NB4 (cell line): Measurements from ENCODE around the gene LPP.

Source experiments
- DNase-seq: peaks from one replicate; pipeline ENCODE4 v3.0.0; 2010; ENCODE audit warnings: low read depth
- H3K4me3 ChIP-seq: one replicate; pipeline ENCODE4 v1.5.1; 2011; ENCODE audit warnings: mild to moderate bottlenecking, low read depth, low read length, moderate library complexity
- MAX ChIP-seq: IDR thresholded peaks from 2 replicates; pipeline ENCODE4 v1.6.1; 2011; ENCODE audit warnings: low read depth, low read length
- MYC ChIP-seq: IDR thresholded peaks from 2 replicates; pipeline ENCODE4 v1.6.1; 2011; ENCODE audit warnings: low read depth, low read length
- POLR2A ChIP-seq: IDR thresholded peaks from 2 replicates; pipeline ENCODE4 v1.6.1; 2011; ENCODE audit warnings: mild to moderate bottlenecking; ENCODE audit not compliant: insufficient read length; ENCODE audit errors: extremely low read depth
- TF ChIP-seq, protein P1 (sequence below): IDR thresholded peaks from one replicate; pipeline ENCODE4 v1.5.1; 2012; ENCODE audit warnings: low read depth, low read length

The LPP gene

DNA sequence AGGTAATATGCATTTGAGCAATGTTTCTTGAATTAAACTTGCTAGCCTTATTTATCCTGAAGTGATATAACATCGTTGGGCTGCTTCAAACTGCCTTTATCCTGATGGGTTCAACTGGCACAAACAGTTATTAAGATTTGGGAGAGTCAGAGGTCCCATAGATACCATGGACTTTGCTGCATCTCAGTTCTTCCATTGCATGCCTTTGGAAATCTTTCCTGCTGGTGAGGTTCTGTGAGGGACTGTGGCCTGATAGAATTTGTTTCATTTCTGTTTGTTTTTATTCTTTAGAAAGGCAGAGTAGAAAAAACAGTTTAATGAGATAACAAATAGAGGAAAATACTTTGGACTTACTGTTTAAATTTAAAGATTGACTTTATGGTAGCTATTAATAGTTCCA is 508.3 kb downstream of the LPP start:
- H3K4me3 ChIP-seq, result no peak overlapping the region
- no peak for TF ChIP-seq POLR2A
- no peak for TF ChIP-seq MYC
- TF ChIP-seq, protein P1, sequence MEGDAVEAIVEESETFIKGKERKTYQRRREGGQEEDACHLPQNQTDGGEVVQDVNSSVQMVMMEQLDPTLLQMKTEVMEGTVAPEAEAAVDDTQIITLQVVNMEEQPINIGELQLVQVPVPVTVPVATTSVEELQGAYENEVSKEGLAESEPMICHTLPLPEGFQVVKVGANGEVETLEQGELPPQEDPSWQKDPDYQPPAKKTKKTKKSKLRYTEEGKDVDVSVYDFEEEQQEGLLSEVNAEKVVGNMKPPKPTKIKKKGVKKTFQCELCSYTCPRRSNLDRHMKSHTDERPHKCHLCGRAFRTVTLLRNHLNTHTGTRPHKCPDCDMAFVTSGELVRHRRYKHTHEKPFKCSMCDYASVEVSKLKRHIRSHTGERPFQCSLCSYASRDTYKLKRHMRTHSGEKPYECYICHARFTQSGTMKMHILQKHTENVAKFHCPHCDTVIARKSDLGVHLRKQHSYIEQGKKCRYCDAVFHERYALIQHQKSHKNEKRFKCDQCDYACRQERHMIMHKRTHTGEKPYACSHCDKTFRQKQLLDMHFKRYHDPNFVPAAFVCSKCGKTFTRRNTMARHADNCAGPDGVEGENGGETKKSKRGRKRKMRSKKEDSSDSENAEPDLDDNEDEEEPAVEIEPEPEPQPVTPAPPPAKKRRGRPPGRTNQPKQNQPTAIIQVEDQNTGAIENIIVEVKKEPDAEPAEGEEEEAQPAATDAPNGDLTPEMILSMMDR, result no peak
- no peak for TF ChIP-seq MAX

DNA sequence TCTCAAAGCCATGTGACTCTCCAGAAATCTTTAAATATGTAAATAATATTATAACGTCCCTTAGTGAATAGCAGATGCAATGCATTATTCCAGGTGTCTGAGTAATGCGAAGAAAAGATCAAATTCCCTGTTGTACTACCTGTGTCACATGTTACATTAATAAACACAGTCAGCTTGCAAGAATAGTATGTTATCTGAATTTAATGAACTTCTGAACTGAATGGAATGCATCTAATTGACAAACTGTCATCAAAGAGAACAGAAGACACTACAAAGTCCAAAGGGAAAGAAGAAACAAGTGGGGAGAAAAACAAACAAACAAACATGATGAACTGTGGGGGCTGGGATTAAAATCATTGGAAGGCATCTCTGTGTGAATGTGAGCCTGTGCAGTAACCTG is 508.8 kb downstream of the LPP start:
- DNase-seq, result no peak
- TF ChIP-seq MYC, result no peak
- no peak for TF ChIP-seq MAX
- TF ChIP-seq, protein P1, result no peak
- no peak for TF ChIP-seq POLR2A
- H3K4me3 ChIP-seq, result no peak overlapping the region

More for the DNA sequence above, 508.3 kb downstream of the LPP start:
- no peak for DNase-seq

DNA sequence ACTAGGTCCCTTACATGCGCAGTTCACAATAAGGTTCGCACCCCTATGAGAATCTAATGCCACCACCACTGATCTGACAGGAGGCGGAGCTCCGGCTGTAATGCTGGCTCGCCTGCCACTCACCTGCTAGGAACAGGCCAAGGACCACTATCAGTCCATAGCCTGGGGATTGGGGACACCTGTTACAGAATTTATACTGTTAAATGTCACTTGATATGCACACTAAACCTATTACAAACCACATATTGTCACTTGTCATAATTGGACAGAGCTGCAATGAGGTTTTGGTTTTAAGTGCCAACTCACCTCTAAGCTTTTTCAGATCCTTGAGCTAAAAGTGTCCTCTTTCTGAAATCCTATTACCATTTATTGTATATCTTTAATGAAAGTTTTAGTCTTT is 509.9 kb downstream of the LPP start:
- no peak overlapping the region for H3K4me3 ChIP-seq
- TF ChIP-seq, protein P1, result no peak
- no peak for TF ChIP-seq MAX
- no peak for TF ChIP-seq MYC
- no peak for TF ChIP-seq POLR2A
- DNase-seq, result no peak

GRCh38 chr3:188664795-188665194 is 510.8 kb downstream of the LPP start:
- DNase-seq, result peak; percentile 38
- H3K4me3 ChIP-seq, result no peak overlapping the region
- TF ChIP-seq, protein P1, result peak; percentile 39
- TF ChIP-seq MAX, result no peak

- H3K4me3 ChIP-seq, result no peak overlapping the region
- TF ChIP-seq MYC (no peak), MAX (no peak), POLR2A (no peak)
- TF ChIP-seq, protein P1, result no peak
- no peak for DNase-seq
Observed at GRCh38 chr3:188667926-188668325, 514.0 kb downstream of the LPP start.

GRCh38 chr3:188670446-188670845 is 516.5 kb downstream of the LPP start:
- TF ChIP-seq, protein P1, result no peak
- no peak for TF ChIP-seq MAX
- TF ChIP-seq MYC, result no peak
- no peak for TF ChIP-seq POLR2A
- no peak overlapping the region for H3K4me3 ChIP-seq
- DNase-seq, result no peak
